Neural cell (in vitro differentiated cells): ENCODE data around the gene RAB34.

Experiments
- CTCF ChIP-seq: fragments of 450-650 bp; IDR thresholded peaks from 2 replicates; pipeline ENCODE4 v1.5.1; 2014; ENCODE audit warnings: antibody characterized with exemption, mild to moderate bottlenecking, moderate library complexity; ENCODE audit not compliant: poor library complexity, severe bottlenecking
- EZH2 ChIP-seq: fragments of 200-600, 300-800 bp; shearing (Covaris generic), sonication (generic); IDR thresholded peaks from 2 replicates; pipeline ENCODE4 v1.6.1; 2014; ENCODE audit warnings: antibody characterized with exemption, low read length, borderline replicate concordance, mild to moderate bottlenecking; ENCODE audit not compliant: insufficient read depth, poor library complexity, severe bottlenecking
- MXI1 ChIP-seq: fragments of 450-650 bp; conservative IDR thresholded peaks from 2 replicates; pipeline ENCODE4 v1.6.1; 2014; ENCODE audit warnings: antibody characterized with exemption, mild to moderate bottlenecking; ENCODE audit not compliant: poor library complexity, severe bottlenecking
- POLR2AphosphoS5 ChIP-seq: IDR thresholded peaks from 2 replicates; pipeline ENCODE4 v1.6.1; 2012
- SMC3 ChIP-seq: fragments of 450-650 bp; conservative IDR thresholded peaks from 2 replicates; pipeline ENCODE4 v1.6.1; 2014; ENCODE audit warnings: antibody characterized with exemption, mild to moderate bottlenecking, moderate library complexity; ENCODE audit not compliant: poor library complexity

DNA sequence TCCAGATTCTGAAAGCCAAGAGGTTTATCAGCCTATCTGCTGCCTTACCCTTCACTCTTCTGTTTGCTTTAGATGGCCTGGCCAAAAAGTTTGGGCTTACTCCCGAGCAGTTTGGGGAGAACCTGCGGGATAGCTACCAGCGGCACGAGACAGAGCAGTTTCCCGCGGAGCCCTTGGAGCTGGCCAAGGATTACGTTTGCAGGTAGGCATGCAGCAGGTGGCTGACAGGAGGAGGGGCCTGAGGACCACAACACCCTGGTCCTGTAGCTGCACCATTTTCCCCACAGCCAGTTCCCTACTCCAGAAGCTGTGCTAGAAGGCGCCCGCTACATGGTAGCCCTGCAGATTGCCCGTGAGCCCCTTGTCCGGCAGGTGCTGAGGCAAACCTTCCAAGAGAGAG lies 35.0 kb downstream of the RAB34 start:
- no peak for TF ChIP-seq EZH2
- TF ChIP-seq POLR2AphosphoS5 = no peak
- no peak for TF ChIP-seq CTCF
- TF ChIP-seq MXI1 = no peak
- TF ChIP-seq SMC3 = no peak
